Esophagus muscularis mucosa (tissue), 4 donors: ENCODE results near the gene HEYL. TPM values are rescaled to one million over a fixed set of nuclear protein-coding genes. Genes with fewer than 3 reads are reported as not detected.

ENCODE experiments used
- DNase-seq: peaks from one replicate; pipeline ENCODE4 v3.0.0-alpha.2; 2017; ENCODE audit errors: extremely low spot score
- H3K27ac ChIP-seq, 4 donors: fragments of 200-600 bp; sonication (generic); replicated peaks in 1 of 4; 1 replicate in 3 of 4; 2 replicates in 1 of 4; pipeline ENCODE4 v1.5.1; 2016 to 2019; ENCODE audit warnings: mild to moderate bottlenecking in 1 of 4
- H3K27me3 ChIP-seq, 4 donors: fragments of 200-600 bp; sonication (generic); one replicate each; pipeline versions ENCODE4 v1.5.1 to v1.6.0; 2016 to 2019
- H3K36me3 ChIP-seq, 4 donors: fragments of 200-600 bp; sonication (generic); one replicate each; pipeline ENCODE4 v1.5.1; 2016 to 2019
- H3K4me1 ChIP-seq, 4 donors: fragments of 200-600 bp; sonication (generic); one replicate each; pipeline ENCODE4 v1.5.1; 2016 to 2019
- H3K4me3 ChIP-seq, 4 donors: fragments of 200-600 bp; sonication (generic); 1 replicate in 2 of 4; 2 replicates in 2 of 4; pipeline ENCODE4 v1.5.1; 2016 to 2019; ENCODE audit warnings: mild to moderate bottlenecking in 4 of 4, moderate library complexity in 1 of 4
- H3K9me3 ChIP-seq, 4 donors: fragments of 200-600 bp; sonication (generic); 1 replicate in 3 of 4; 2 replicates in 1 of 4; pipeline ENCODE4 v1.5.1; 2016 to 2019
- CTCF ChIP-seq, 3 experiments: fragments of 200-600 bp in 2 of 3; fragments of 450-650 bp in 1 of 3; sonication (generic) in 2 of 3; IDR thresholded peaks; one replicate each; pipeline ENCODE4 v1.5.1; 2017 to 2019; ENCODE audit warnings: antibody characterized with exemption in 3 of 3, mild to moderate bottlenecking in 2 of 3, moderate library complexity in 1 of 3
- EP300 ChIP-seq: sonication (generic); formaldehyde crosslinking; IDR thresholded peaks from one replicate; pipeline ENCODE4 v1.6.1; 2017; ENCODE audit warnings: antibody characterized with exemption
- POLR2A ChIP-seq: fragments of 450-650 bp; IDR thresholded peaks from one replicate; pipeline ENCODE4 v1.6.1; 2017; ENCODE audit warnings: antibody characterized with exemption, moderate library complexity, mild to moderate bottlenecking, low read depth
- POLR2AphosphoS5 ChIP-seq, 2 donors: sonication (generic); formaldehyde crosslinking; IDR thresholded peaks; one replicate each; pipeline ENCODE4 v1.6.1; 2017; ENCODE audit warnings: antibody characterized with exemption in 2 of 2
- WGBS: methylation state at CpG from one replicate; pipeline ENCODE4 v1.1.5; 2018; 5-methylcytosine and 5-hydroxymethylcytosine counted together
- intact Hi-C: fragments of 100-400 bp; cut with DNase I; formaldehyde crosslinking; loops from one replicate; pipeline ENCODE4 v1.15.1; 2023
- total RNA-seq, 4 donors: library from RNA; depleted of rRNA; stranded (reverse); fragments of >200 nt; gene quantifications; one replicate each; pipeline versions ENCODE4 v1.1.0 to v1.2.1, GENCODE V29; 2016

HEYL gene
- total RNA-seq, 4 donors from 2014 or later = 5.6 to 8.8 (median 8.4) TPM

DNA sequence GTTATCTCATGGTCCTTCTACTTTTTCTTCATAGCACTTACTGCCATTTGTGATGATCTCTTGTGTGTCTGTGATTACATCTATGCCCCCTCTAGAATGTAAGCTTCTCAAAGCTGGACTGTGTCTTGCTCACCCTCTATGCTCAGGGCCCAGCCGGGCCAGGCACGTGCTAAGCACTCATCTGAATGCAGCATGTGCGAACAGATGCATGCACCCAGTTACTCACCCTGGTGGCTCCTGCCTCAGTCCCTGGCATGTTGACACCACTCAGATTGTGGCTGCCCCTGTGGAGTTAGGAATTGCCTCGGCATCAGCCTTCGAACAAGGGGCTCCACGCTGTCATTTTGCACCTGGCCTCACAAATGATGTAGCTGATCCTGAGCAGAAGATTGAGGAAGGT, 43.3 kb downstream of the HEYL start:
- no peak for DNase-seq
- TF ChIP-seq POLR2A (no peak), CTCF (IDR thresholded peaks at IDR 0.05) (no peak), EP300 (no peak), POLR2AphosphoS5 (IDR thresholded peaks at IDR 0.05) (no peak)
- no peaks in the 10 kb centered on the region for H3K4me1 ChIP-seq
- intact Hi-C loops = no loop called here
- 80% methylated on average over 1 of the region's 6 CpGs for WGBS
- H3K4me3 ChIP-seq = no peak overlapping the region
- H3K27me3 ChIP-seq = peaks cover 0 to 27% (median 0%) of the 10 kb centered on the region in 4 donors
- no peaks in the 10 kb centered on the region for H3K36me3 ChIP-seq
- no peak overlapping the region for H3K27ac ChIP-seq
- no peaks in the 10 kb centered on the region for H3K9me3 ChIP-seq

GRCh38 chr1:39593386-39593785, 46.1 kb downstream of the HEYL start:
- Histone ChIP-seq H3K27ac (no peak overlapping the region), H3K36me3 (no peaks in the 10 kb centered on the region), H3K4me1 (no peaks in the 10 kb centered on the region), H3K4me3 (no peak overlapping the region), H3K9me3 (no peaks in the 10 kb centered on the region), H3K27me3 (peaks cover 0 to 10% (median 0%) of the 10 kb centered on the region in 4 donors)
- no peak for DNase-seq
- 100% methylated on average over 2 of the region's 4 CpGs for WGBS
- intact Hi-C loops = no loop called here
- TF ChIP-seq POLR2AphosphoS5 (IDR thresholded peaks at IDR 0.05) (no peak), POLR2A (no peak), CTCF (IDR thresholded peaks at IDR 0.05) (no peak), EP300 (no peak)

- no peak for TF ChIP-seq CTCF (IDR thresholded peaks at IDR 0.05)
- TF ChIP-seq POLR2AphosphoS5 (IDR thresholded peaks at IDR 0.05) = no peak
- no peak for TF ChIP-seq POLR2A
- no peak for TF ChIP-seq EP300
- no peaks in the 10 kb centered on the region for H3K36me3 ChIP-seq
- DNase-seq = no peak
- intact Hi-C loops = no loop called here
- no peak overlapping the region for H3K27ac ChIP-seq
- H3K4me3 ChIP-seq = no peak overlapping the region
- no peaks in the 10 kb centered on the region for H3K4me1 ChIP-seq
- WGBS = 96% methylated on average over 4 of the region's 4 CpGs
- peaks cover 0 to 10% (median 0%) of the 10 kb centered on the region in 4 donors for H3K27me3 ChIP-seq
- no peaks in the 10 kb centered on the region for H3K9me3 ChIP-seq
These were observed 47.4 kb downstream of the HEYL start for GRCh38 chr1:39592069-39592468.

DNA sequence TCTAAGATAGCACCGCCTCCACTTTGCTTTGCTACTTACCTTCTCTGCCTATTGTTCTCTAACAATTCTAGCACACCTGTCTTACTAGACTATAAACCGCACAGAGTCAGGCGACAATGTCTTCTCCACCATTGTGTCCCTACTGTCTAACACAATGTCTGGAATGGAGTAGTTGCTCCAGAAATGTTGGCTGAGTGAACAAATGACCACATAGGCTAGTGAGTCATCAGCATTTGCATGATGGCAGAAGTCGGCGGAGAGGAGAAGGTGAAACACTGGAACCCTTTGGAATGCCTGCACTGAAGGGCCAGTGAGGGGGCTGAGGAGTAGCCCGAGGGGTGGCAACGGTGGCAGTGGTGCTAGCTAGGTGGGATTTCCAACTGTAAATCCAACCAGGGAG, 48.9 kb downstream of the HEYL start:
- Histone ChIP-seq H3K36me3 (no peaks in the 10 kb centered on the region), H3K9me3 (no peaks in the 10 kb centered on the region), H3K27ac (no peak overlapping the region), H3K4me3 (no peak overlapping the region), H3K4me1 (no peaks in the 10 kb centered on the region), H3K27me3 (peaks cover 0 to 10% (median 0%) of the 10 kb centered on the region in 4 donors)
- intact Hi-C loops = no loop called here
- WGBS = 90% methylated on average over 7 of the region's 7 CpGs
- TF ChIP-seq EP300 (no peak), POLR2A (no peak), CTCF (IDR thresholded peaks at IDR 0.05) (no peak), POLR2AphosphoS5 (IDR thresholded peaks at IDR 0.05) (no peak)
- DNase-seq = no peak

DNA sequence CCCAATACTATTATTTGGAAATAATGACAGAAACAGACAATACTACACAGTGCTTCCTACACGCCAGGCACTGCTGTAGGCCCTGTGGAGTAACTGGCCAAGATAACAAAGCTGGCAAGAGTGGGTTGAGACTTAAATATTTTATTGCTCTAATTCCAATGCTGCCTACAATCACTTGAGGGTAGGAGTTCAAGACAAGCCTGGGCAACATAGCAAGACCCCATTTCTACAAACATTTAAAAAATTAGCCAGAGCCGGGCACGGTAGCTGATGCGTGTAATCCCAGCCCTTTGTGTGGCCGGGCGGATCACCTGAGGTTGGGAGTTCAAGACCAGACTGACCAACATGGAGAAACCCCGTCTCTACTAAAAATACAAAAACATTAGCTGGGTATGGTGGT, 53.5 kb downstream of the HEYL start:
- H3K27me3 ChIP-seq = no peaks in the 10 kb centered on the region
- H3K36me3 ChIP-seq = no peaks in the 10 kb centered on the region
- intact Hi-C loops = no loop called here
- H3K4me3 ChIP-seq = no peak overlapping the region
- H3K9me3 ChIP-seq = no peaks in the 10 kb centered on the region
- DNase-seq = no peak
- WGBS = 94% methylated on average over 7 of the region's 7 CpGs
- TF ChIP-seq POLR2AphosphoS5 (IDR thresholded peaks at IDR 0.05) = no peak
- no peak for TF ChIP-seq CTCF (IDR thresholded peaks at IDR 0.05)
- TF ChIP-seq EP300 = no peak
- H3K4me1 ChIP-seq = no peaks in the 10 kb centered on the region
- no peak overlapping the region for H3K27ac ChIP-seq
